Activated T-cell treated with anti-CD3 and anti-CD28 coated beads, Interleukin-2, amount 50 U/mL, for 1 hour (primary cell): ENCODE data around the gene ANKRD12.
"Not testable (repeated sequence)": the region's sequence is repeated elsewhere in the genome, so short reads cannot be mapped to it uniquely, and the experiment has no call there.

Experiments
- DNase-seq: peaks from one replicate; pipeline ENCODE4 v3.0.0-alpha.2; 2020

ANKRD12 gene

DNA sequence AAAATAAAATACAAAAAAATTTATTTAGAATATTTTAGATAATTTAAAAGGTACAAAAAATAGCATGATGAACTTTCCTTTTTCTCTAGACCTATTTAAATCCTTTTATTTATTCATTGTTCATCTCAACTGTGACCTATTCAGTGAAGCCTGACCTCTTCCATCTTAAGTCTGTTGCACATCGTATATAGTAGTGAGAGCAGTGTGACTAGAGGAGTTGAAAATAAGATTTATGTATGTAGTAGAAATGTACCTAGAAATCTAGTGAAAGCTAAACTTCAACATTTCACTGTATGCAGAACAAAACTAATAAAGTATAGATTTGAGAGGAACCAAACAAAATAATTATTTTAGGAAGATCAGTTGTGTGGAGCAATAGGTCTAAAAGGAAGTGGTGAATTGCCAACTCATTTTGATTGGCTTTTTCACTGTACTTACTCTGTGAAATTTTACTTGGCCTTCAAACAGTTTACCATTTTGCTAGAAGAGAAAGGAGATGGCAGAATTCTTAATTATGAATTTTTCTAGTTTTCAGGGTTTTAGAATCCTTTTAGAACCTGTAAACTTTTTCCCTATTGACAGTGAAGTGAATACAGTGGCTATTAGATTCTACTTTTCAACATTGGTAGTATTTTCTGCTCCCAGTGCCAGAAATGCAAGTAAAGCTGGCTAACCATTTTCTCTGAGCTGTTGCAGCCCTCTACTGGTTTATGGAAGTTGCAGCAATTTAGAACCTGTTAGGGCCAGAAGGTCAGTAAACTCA, 11.0 kb downstream of the ANKRD12 start:
- DNase-seq = no peak

DNA sequence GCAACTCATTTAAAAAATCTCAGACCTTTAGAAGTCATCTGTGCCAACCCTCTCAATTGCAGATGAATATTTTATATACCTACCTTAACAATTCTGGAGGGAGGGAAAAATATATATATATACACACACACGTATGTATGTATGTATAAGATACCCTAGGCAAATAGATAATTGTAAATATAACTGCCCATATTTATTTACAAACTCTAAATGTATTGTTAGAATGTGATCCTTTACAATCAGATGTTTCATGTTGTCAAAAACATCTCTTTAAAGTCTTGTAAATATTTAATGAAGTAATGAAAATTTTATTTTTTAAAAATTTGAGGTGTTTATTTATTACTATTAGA, 11.6 kb downstream of the ANKRD12 start:
- DNase-seq = no peak

DNA sequence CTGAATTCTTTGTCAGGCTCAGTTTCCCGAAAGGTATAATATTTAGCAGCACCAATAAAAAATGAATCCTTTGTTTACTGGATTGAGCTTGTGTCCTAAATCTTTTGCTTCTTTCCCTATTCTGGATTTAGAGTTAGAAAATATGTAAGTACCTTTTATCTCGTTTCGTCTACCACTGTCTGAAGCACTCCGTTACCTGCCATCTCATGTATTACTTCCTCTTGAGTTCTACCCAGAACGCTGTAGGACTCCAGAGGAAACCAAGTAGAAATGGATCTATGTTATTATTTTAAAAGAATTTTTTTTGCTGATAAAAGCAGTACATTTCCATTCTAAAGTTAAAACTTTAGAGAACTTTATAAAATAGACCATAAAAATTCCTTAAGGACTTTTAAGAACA, 13.5 kb downstream of the ANKRD12 start:
- no peak for DNase-seq

DNA sequence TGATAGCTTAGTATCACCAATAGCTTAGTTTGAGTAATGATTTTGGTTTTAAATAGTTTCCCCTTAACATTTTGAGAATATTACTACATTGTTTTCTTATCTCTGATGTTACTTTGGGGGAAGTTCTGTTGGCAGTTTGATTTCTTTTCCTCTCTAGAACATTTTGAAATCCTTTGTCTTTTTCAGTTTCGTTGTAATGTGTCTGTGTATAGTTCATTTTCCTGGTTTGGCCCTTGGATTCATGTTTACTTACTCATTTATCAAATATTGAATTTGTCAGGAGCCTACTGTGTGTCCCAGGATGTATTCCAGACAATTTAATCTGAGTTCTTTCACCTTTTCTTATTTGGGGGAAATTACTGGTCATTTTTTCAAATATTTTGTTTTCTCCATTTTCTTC, 16.7 kb downstream of the ANKRD12 start:
- DNase-seq = no peak

DNA sequence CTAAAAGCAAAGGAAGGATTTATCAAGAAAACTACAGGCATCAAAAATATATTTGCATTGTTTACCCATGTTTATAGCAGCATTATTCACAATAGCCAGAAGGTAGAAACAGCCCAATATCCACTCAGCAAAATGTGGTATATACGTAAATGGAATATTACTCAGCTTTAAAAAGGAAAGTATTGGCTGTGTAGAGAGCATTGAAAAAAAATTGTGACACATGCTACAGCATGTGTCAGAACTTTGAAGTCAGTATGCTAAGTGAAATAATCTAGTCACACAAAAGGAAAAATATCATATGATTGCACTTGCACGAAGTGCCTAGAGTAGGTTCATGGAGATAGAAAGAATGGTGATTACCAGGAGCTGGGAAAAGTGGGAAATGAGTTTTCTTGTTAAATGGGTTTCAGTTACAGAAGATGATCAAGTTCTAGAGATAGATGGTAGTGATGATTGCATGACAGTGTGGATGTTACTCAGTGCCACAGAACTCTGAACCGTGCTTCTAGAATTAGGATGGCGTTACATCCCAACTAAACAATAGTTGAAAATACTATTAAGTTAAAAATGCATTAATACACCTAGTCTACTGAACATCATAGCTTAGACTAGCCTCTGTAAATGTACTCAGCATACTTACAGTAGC, 20.1 kb downstream of the ANKRD12 start:
- no peak for DNase-seq

DNA sequence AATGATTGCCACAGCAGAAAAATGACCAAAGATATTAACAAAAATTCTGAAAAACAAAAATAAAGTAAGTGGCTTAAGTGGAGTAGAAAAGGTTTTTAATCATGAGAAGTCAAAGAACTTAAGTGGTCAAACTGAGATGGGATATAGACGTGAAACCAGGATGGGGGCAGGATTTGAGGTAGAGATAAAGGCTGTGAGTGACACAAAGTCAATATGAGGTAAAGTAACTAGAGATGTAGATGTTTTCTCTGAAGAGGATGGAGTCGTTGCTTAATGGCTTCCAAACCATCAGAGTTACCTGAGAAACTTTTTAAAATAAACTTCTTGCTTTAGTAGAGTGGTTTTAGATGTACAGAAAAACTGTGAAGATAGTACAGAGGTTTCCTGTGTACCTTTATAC, 21.2 kb downstream of the ANKRD12 start:
- DNase-seq = no peak

DNA sequence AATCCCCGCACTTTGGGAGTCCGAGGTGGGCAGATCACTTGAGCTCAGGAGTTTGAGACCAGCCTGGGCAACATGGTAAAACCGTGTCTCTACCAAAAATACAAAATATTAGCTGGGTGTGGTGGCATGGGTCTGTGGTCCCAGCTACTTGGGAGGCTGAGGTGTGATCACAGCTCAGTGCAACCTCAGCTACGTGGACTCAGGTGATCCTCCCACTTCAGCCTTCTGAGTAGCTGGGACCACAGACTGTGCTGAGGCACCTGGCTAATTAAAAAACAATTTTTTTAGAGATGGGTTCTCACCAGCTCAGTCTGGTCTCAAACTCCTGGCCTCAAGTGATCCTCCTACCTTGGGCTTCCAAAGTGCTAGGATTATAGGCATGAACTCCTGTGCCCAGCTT, 23.4 kb downstream of the ANKRD12 start:
- DNase-seq = no peak

DNA sequence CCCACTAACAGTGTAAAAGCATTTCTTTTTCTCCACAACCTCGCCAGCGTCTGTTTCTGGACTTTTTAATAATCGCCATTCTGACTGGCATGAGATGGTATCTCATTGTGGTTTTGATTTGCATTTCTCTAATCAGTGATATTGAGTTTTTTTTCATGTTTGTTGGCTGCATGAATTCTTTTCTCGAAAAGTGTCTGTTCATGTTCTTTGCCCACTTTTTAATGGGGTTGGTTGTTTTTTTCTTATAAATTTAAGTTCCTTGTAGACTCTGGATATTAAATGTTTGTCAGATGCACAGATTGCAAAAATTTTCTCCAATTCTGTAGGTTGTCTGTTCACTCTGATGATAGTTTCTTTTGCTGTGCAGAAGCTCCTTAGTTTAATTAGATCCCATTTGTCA, 26.1 kb downstream of the ANKRD12 start:
- not testable (repeated sequence) for DNase-seq

DNA sequence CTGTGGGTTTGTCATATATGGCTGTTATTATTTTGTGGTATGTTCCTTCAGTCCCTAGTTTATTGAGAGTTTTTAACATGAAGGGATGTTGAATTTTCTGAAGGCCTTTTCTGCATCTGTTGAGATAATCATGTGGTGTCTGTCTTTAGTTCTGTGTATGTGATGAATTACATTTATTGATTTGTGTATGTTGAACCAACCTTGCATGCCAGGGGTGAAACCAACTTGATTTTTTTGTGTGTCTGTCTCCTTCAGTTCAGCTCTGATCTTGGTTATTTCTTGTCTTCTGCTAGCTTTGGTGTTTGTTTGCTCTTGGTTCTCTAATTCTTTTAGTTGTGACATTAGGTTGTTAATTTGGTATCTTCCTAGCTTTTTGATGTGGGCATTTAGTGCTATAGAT, 27.6 kb downstream of the ANKRD12 start:
- DNase-seq = not testable (repeated sequence)

DNA sequence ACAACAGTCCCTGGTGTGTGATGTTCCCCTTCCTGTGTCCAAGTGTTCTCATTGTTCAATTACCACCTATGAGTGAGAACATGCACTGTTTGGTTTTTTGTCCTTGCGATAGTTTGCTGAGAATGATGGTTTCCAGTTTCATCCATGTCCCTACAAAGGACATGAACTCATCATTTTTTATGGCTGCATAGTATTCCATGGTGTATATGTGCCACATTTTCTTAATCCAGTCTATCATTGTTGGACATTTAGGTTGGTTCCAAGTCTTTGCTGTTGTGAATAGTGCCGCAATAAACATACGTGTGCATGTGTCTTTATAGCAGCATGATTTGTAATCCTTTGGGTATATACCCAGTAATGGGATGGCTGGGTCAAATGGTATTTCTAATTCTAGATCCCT, 29.3 kb downstream of the ANKRD12 start:
- not testable (repeated sequence) for DNase-seq

DNA sequence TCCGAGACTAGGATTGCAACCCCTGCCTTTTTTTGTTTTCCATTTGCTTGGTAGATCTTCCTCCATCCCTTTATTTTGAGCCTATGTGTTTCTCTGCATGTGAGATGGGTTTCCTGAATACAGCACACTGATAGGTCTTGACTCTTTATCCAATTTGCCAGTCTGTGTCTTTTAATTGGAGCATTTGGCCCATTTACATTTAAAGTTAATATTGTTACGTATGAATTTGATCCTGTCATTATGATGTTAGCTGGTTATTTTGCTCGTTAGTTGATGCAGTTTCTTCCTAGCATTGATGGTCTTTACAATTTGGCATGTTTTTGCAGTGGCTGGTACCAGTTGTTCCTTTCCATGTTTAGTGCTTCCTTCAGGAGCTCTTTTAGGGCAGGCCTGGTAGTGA, 32.9 kb downstream of the ANKRD12 start:
- not testable (repeated sequence) for DNase-seq

DNA sequence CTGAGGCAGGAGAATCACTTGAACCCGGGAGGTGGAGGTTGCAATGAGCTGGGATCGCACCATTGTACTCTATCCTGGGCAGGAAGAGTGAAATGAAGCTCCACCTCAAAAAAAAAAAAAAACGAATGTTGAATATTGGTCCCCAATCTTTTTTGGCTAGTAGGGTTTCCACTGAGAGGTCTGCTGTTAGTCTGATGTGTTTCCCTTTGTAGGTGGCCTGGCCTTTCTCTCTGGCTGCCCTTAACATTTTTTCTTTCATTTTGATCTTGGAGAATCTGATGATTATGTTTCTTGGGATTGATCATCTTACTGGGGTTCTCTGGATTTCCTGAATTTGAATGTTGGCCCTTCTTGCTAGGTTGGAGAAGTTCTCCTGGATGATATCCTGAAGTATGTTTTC, 35.3 kb downstream of the ANKRD12 start:
- DNase-seq = not testable (repeated sequence)

DNA sequence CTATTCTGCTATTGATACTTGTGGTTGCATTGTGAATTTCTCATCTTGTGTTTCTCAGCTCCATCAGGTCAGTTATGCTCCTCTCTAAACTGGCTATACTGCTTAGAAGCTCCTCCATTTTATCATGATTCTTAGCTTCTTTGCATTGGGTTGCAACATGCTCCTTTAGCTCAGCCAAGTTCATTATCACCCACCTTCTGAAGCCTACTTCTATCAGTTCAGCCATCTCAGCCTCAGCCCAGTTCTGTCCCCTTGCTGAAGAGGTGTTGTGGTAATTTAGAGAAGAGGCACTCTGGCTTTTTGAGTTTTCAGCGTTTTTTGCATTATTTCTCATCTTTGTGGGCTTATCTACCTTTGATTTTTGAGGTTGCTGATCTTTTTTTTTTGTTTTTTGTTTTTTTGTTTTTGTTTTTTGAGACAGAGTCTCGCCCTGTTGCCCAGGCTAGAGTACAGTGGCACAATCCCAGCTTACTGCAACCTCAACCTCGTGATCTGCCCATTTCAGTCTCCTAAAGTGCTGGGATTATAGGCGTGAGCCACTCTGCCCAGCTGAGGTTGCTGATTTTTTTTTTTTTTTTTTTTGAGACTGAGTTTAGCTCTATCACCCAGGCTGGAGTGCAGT, 36.0 kb downstream of the ANKRD12 start:
- no peak for DNase-seq

DNA sequence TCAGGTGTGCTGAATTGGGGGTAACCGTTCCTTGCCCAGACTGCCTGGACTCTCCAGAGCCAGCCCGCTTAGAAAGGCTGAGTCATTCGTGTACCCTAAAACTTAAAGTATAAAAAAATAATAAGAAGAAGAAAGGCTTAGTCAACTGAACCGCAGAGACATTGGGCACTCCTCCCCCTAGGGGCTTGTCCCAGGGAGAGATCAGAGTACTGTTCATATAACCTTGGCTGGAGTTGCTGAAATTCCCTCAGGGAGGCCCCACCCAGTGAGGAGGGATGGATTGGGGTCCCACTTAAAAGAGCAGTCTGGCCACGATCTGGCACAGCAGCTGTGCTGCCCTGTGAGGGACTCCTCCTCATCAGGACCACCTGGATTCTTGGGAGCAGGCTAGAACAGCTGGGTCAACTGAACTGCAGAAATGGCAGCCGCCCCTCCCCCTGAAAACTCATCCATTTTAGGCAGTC, 37.2 kb downstream of the ANKRD12 start:
- DNase-seq = no peak

DNA sequence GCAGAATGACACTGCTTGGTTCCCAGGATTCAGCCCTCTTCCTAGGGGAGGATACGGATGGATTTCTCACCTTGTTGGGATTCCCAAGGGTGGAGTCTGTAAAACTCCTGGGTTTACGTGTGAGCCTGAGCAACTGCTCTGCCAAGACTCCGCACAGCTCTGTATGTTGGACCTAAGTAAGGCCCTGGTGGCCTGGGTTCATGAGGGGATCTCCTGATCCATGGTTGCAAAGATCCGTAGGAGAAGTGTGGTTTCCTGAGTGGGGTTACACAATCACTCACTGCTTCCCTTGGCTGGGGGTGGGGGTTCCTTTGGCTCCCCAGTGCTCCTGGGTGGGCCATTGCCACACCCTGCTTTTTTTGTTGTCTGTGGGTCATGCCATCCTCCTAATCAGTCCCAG, 37.7 kb downstream of the ANKRD12 start:
- DNase-seq = no peak

DNA sequence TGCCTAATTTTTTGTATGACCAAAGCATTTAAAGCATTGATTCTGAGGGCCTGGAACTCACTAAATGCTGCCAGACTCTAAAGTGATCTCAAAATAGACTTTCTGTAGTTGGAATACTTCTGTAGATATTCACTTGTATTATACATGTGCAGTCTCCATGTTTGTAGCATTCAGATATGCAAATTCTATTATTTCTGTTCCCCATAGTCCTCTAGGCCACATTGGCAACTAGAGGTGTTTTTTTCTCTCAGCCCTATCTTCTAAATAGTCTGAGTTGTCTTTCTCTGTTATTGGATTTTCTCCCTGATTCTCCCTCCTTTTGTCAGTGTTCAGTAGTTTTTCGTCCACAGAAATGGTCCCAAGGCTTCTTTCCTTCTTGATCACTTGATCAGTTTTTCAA, 38.5 kb downstream of the ANKRD12 start:
- no peak for DNase-seq

DNA sequence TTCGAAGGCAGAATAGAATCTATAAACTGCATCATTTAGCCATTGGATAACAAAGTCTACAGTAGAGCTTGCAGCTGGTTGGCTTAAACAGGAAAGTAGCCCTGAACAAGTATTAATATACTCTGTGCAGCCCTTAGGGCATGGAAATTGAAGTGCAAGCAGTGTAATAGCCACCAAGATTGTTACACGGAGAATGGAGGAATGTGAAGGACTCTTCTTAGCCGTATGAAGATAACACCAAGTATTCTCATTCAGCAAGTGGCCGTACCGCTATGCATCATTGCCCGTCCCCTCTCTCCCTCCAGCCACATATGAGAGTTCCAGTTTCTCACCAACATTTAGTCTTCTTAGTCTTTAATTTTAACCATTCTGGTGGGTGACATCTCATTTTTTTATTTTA, 40.5 kb downstream of the ANKRD12 start:
- no peak for DNase-seq

DNA sequence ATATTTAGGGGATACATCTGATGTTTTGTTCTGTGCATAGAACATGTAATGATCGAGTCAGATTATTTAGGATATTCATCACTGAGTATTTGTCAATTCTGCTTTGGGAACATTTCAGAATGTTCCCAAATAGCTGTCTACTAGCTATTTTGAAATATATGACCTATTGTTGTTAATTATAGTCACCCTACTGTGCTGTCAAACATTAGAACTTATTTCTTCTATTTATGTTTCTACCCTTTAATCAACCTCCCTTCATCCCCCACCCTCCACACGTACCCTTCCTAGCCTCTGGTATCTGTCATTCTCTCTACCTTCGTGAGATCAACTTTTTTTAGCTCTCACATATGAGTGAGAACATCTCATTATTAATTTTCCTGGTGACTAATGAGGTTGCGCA, 40.9 kb downstream of the ANKRD12 start:
- no peak for DNase-seq

DNA sequence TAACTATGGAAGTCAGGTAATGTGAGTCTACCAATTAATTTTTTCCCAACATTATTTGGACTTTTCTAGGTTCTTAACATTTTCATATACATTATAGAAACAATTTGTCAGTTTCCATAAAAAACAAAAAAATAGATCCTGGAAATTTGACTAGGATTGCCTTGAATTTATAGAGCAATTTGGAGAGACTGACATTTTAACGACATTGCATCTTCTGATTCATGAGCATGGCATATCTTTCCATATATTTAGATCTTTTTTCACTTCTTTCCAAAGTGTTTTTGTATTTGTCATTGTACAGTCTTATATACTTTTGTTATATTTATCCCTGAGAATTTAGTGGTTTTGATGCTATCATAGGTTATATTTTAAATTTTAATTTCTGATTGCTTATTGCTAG, 42.0 kb downstream of the ANKRD12 start:
- DNase-seq = no peak

DNA sequence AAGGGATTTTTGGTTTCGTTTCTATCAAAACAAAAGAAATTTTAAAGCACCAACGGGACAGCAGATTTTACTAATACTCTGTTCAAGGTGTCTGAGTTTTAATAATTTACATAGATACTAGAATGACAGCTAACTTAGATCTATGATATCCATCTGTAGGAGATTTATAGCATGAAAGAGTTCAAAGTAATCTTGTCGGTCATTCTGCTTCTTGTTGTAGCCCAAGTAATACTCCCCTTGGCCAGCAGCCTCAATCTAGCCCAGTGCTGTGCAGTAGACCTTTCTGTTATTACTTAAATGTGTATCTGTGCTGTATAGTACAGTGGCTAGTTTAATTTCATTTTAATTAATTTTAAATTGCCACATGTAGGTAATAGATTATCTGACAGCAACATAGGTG, 44.7 kb downstream of the ANKRD12 start:
- no peak for DNase-seq

DNA sequence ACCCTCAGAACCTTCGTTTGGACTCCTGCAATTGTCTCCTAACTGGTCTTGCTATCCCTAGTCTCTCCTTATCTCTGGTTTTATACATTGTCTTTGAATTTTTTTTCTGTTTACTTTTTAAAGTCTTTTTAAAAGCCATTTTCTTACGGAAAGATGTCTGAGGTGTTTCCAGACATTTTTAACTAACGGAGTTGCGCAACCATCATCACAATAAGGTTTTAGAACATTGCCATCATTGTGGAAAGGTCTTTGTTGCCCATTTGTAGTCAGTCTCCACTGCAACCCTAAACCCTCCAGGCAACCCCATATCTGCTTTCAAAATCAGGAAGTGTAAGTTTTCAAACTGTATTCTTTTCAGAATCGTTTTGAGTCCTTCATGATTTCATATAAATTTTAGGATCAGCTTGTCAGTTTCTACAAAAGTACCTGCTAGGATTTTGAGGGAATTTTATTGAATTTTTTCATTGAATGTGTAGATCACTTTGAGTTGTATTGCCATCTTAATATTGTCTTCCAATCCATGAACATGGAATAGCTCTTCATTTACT, 46.3 kb downstream of the ANKRD12 start:
- DNase-seq = no peak

DNA sequence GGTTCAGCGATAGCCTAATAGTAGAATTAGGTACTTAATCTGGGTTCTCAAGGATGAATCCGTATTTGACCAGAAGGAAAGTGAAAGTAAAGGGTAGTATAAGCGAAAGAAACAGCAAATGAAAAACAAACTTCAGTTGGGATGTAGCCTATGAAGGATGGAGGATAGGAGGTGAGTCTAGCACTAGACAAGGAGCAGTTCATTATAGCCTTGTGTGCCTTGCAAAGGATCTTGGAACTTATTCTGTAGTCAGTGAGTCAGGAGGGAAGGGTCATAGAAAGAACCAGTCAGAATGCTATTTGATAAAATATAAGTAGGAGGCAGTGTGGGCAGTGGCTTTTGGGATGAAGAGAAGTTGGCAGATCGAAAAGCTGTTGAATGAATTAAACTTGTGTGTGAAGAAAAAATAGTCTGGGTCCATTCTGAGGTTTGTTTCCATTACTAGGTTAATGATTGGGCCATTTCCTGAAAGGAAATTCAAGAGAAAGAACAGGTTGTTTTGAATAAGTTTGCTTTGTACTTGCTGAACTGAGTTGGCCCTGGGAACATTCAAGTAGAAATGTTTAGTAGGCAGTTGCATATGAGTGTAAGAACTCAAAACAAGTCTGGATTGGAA, 48.5 kb downstream of the ANKRD12 start:
- DNase-seq = no peak

DNA sequence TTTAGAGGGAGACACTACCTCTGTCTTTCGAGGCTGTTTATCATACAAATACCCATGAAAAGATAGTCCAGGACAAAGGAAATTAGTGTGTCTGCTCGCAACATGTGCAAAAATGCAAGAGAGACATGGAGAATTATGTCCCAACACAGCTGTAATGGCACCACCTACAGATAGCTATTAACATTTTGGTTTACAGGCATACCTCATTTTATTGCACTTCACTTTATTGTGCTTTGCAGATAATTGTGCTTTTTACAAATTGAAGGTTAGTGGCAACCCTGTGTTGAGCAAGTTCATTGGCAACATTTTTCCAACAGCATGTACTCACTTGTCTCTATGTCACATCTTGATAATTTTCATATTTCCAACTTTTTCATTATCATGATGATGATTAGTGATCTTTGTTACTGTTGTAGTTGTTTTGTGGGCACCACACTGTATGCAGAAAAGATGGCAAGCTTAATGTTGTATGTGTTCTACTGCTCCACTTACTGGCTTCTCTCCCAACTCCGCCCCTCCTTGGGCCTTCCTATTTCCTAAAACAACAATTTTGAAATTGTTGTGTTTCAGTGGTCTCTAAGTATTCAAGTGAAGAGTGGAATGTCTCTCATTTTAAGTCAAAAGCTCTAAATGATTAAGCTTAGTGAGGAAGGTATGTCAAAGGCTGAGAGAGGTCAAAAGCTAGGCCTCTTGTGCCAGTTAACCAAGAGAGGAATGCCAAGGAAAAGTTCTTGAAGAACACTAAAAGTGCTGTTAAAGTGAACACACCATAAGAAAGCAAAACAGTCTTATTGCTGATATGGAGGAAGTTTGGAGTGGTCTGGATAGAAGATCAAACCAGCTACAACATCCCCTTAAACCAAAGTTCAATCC, 52.0 kb downstream of the ANKRD12 start:
- no peak for DNase-seq
